IMR-90 (cell line): ENCODE measurements around the gene LRRC4C. TPM values are rescaled to one million over a fixed set of nuclear protein-coding genes. Genes with fewer than 3 reads are reported as not detected.

Experiments
- ATAC-seq: fragments of 200-7000 bp; cut with Tn5 transposase; 2 replicates; pipeline ENCODE4 v1.9.1; 2020; ENCODE audit warnings: low read depth, mild to moderate bottlenecking, moderate library complexity
- BruUV-seq: library from RNA; stranded (reverse); fragments of 400-500 nt; replicated peaks from 2 replicates; lab custom pipeline; 2021; lab: Mats Ljungman, UMichigan
- CTCF ChIA-PET: fragments of 300-600 bp; formaldehyde crosslinking; extraction: SDS; loops from one replicate; lab custom pipeline; 2021; ENCODE audit warnings: antibody characterized with exemption; lab: Yijun Ruan, JAX
- POLR2A ChIA-PET: fragments of 300-600 bp; sonication (Branson Sonifier 250); formaldehyde crosslinking; loops from one replicate; lab custom pipeline; 2022; ENCODE audit warnings: antibody characterized with exemption; ENCODE audit not compliant: unreplicated experiment; lab: Charles Lee
- DNase-seq: peaks from one replicate; pipeline ENCODE4 v3.0.0; 2013
- H2AFZ ChIP-seq: replicated peaks from 2 replicates; pipeline ENCODE3; 2013; ENCODE audit warnings: low read length, mild to moderate bottlenecking; ENCODE audit not compliant: poor library complexity
- H2AK5ac ChIP-seq: 2 replicates; pipeline ENCODE4 v1.6.1; 2013; ENCODE audit warnings: low read depth, low read length, inconsistent platforms
- H2AK9ac ChIP-seq: replicated peaks from 2 replicates; pipeline ENCODE3; 2013; ENCODE audit warnings: mild to moderate bottlenecking, low read depth, low read length, moderate library complexity; ENCODE audit not compliant: poor library complexity
- H2BK120ac ChIP-seq: 2 replicates; pipeline ENCODE4 v1.6.1; 2013; ENCODE audit warnings: low read depth, low read length, inconsistent platforms
- H2BK15ac ChIP-seq: 3 replicates; pipeline ENCODE4 v1.6.1; 2013; ENCODE audit warnings: low read depth, low read length, inconsistent platforms
- H2BK20ac ChIP-seq: 2 replicates; pipeline ENCODE4 v1.6.1; 2013; ENCODE audit warnings: low read depth, mild to moderate bottlenecking, inconsistent platforms, low read length, moderate library complexity
- H2BK5ac ChIP-seq: 2 replicates; pipeline ENCODE4 v1.6.1; 2013; ENCODE audit warnings: mild to moderate bottlenecking, low read depth, low read length, inconsistent platforms; ENCODE audit not compliant: poor library complexity, severe bottlenecking
- H3K14ac ChIP-seq: replicated peaks from 2 replicates; pipeline ENCODE4 v1.6.1; 2013; ENCODE audit warnings: low read depth, low read length, inconsistent platforms
- H3K18ac ChIP-seq: 2 replicates; pipeline ENCODE4 v1.6.1; 2013; ENCODE audit warnings: low read depth, low read length, control low read depth
- H3K23ac ChIP-seq: 2 replicates; pipeline ENCODE4 v1.6.1; 2013; ENCODE audit warnings: low read depth, low read length, inconsistent platforms
- H3K27ac ChIP-seq: 2 replicates; pipeline ENCODE4 v1.5.1; 2013; ENCODE audit warnings: mild to moderate bottlenecking, control low read depth, low read length; ENCODE audit not compliant: insufficient read depth
- H3K27me3 ChIP-seq: 2 replicates; pipeline ENCODE4 v1.6.1; 2013; ENCODE audit warnings: low read length; ENCODE audit not compliant: control insufficient read depth, insufficient read depth
- H3K36me3 ChIP-seq: 2 replicates; pipeline ENCODE4 v1.6.1; 2013; ENCODE audit warnings: low read length, mixed read lengths; ENCODE audit not compliant: control insufficient read depth, insufficient read depth
- H3K4ac ChIP-seq: 2 replicates; pipeline ENCODE4 v1.6.1; 2013; ENCODE audit warnings: low read depth, low read length, inconsistent platforms
- H3K4me1 ChIP-seq: 2 replicates; pipeline ENCODE4 v1.6.1; 2013; ENCODE audit warnings: low read length, mixed read lengths; ENCODE audit not compliant: control insufficient read depth, insufficient read depth
- H3K4me2 ChIP-seq: 2 replicates; pipeline ENCODE4 v1.6.1; 2013; ENCODE audit warnings: low read depth, mild to moderate bottlenecking, control low read depth, low read length, moderate library complexity
- H3K4me3 ChIP-seq: 2 replicates; pipeline ENCODE4 v1.5.1; 2013; ENCODE audit warnings: low read depth, mild to moderate bottlenecking, control low read depth, low read length, moderate library complexity; ENCODE audit not compliant: insufficient read depth
- H3K56ac ChIP-seq: 2 replicates; pipeline ENCODE4 v1.6.1; 2013; ENCODE audit warnings: low read length, inconsistent platforms; ENCODE audit not compliant: insufficient read depth; ENCODE audit errors: extremely low read depth
- H3K79me1 ChIP-seq, 2 experiments: 2 replicates each; pipeline ENCODE4 v1.6.1; 2013; ENCODE audit warnings: low read length in 2 of 2, inconsistent platforms in 1 of 2, low read depth in 1 of 2
- H3K9ac ChIP-seq: 2 replicates; pipeline ENCODE4 v1.6.1; 2013; ENCODE audit warnings: low read depth, low read length, control low read depth
- H3K9me1 ChIP-seq: 2 replicates; pipeline ENCODE4 v1.6.1; 2013; ENCODE audit warnings: low read length, inconsistent platforms; ENCODE audit not compliant: insufficient read depth
- H3K9me3 ChIP-seq: 2 replicates; pipeline ENCODE4 v1.6.1; 2013; ENCODE audit warnings: low read length; ENCODE audit not compliant: control insufficient read depth, insufficient read depth
- H4K20me1 ChIP-seq: 2 replicates; pipeline ENCODE4 v1.6.1; 2013; ENCODE audit warnings: low read length, inconsistent platforms; ENCODE audit not compliant: insufficient read depth
- H4K5ac ChIP-seq: 2 replicates; pipeline ENCODE4 v1.6.1; 2013; ENCODE audit warnings: mild to moderate bottlenecking, low read depth, low read length, control low read depth
- H4K8ac ChIP-seq, 2 experiments: 2 replicates each; pipeline ENCODE4 v1.6.1; 2013; ENCODE audit warnings: low read depth in 2 of 2, low read length in 2 of 2, control low read depth in 1 of 2, inconsistent platforms in 1 of 2
- H4K91ac ChIP-seq: 2 replicates; pipeline ENCODE4 v1.6.1; 2013; ENCODE audit warnings: low read depth, low read length, inconsistent platforms; ENCODE audit not compliant: insufficient read depth
- BHLHE40 ChIP-seq: fragments of 150-350 bp; IDR thresholded peaks from 2 replicates; pipeline ENCODE4 v1.6.1; 2016; ENCODE audit warnings: mild to moderate bottlenecking, low read depth, low read length
- CHD1 ChIP-seq: IDR thresholded peaks from 2 replicates; pipeline ENCODE4 v1.6.1; 2012; ENCODE audit warnings: low read depth, low read length, improper control_type of control experiment
- MAZ ChIP-seq: IDR thresholded peaks from 2 replicates; pipeline ENCODE4 v1.6.1; 2012; ENCODE audit warnings: low read depth, mild to moderate bottlenecking, low read length, improper control_type of control experiment, moderate library complexity, borderline replicate concordance
- RCOR1 ChIP-seq: IDR thresholded peaks from 2 replicates; pipeline ENCODE4 v1.6.1; 2012; ENCODE audit warnings: mild to moderate bottlenecking, low read length, improper control_type of control experiment; ENCODE audit not compliant: insufficient replicate concordance
- RFX5 ChIP-seq: IDR thresholded peaks from 2 replicates; pipeline ENCODE4 v1.8.0; 2012; ENCODE audit warnings: low read depth, mild to moderate bottlenecking, low read length, moderate library complexity
- SMC3 ChIP-seq: fragments of 150-350 bp; IDR thresholded peaks from 2 replicates; pipeline ENCODE4 v1.6.1; 2016; ENCODE audit warnings: low read depth, mild to moderate bottlenecking, antibody characterized with exemption, low read length, moderate library complexity
- WGBS, 2 experiments: methylation state at CpG; one replicate each; pipeline versions ENCODE4 v1.1.5 to v1.1.7; 2013; ENCODE audit warnings: missing lambda C conversion rate in 2 of 2; ENCODE audit not compliant: insufficient read length in 1 of 2; ENCODE audit errors: extremely low coverage in 2 of 2; 5-methylcytosine and 5-hydroxymethylcytosine counted together
- dilution Hi-C: fragments of 300-500 bp; cut with HindIII; formaldehyde crosslinking; loops from one replicate; pipeline ENCODE4 v1.14.3; 2018; ENCODE audit warnings: low sequenced_read_pairs; ENCODE audit not compliant: unreplicated experiment
- in situ Hi-C: fragments of 300-500 bp; cut with MboI; formaldehyde crosslinking; loops from 3 replicates; pipeline ENCODE4 v1.14.3; 2019; ENCODE audit warnings: low sequenced_read_pairs, inconsistent platforms, mixed read lengths
- intact Hi-C: fragments of 100-400 bp; cut with micrococcal nuclease; formaldehyde crosslinking; loops from 2 replicates; pipeline ENCODE4 v1.10.0; 2022
- polyA plus RNA-seq, 3 experiments: library from polyadenylated mRNA; depleted of rRNA; stranded (reverse); fragments of >200 nt; gene quantifications; 2 replicates each; pipeline ENCODE4 v1.2.3, GENCODE V29; 2012; ENCODE audit warnings: low replicate concordance in 1 of 3
- total RNA-seq: library from RNA; depleted of rRNA; stranded (reverse); fragments of >200 nt; gene quantifications from 2 replicates; pipeline ENCODE4 v1.2.3, GENCODE V29; 2012
- TF ChIP-seq, protein P1 (sequence below): conservative IDR thresholded peaks from 2 replicates; pipeline ENCODE4 v1.5.1; 2012; ENCODE audit warnings: mild to moderate bottlenecking, low read depth, low read length, improper control_type of control experiment

LRRC4C gene
- total and polyA plus RNA-seq, 2 of the 4 experiments (the other 2 are of a cell fraction) = under 0.01 to 0.03 TPM

DNA sequence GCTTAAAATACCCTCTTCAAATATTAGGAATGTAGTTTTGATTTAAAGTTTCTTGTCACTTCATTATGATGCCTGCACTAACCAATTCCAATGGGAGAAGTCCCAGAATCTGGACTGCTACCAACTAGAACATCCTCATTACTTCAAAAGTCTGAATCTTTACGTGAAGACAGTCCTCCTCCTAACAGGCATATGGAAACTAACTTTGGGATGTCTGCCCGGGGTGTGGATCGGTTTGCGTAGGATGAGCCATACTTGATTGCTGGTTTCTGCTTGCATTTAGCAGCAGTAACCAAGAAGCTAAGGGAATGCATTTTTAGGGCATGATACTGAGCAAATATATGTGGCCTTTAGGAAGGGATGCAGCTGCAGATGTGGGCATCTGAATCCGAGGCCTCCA lies 177.1 kb downstream of the LRRC4C start:
- no peak for TF ChIP-seq BHLHE40
- TF ChIP-seq, protein P1, sequence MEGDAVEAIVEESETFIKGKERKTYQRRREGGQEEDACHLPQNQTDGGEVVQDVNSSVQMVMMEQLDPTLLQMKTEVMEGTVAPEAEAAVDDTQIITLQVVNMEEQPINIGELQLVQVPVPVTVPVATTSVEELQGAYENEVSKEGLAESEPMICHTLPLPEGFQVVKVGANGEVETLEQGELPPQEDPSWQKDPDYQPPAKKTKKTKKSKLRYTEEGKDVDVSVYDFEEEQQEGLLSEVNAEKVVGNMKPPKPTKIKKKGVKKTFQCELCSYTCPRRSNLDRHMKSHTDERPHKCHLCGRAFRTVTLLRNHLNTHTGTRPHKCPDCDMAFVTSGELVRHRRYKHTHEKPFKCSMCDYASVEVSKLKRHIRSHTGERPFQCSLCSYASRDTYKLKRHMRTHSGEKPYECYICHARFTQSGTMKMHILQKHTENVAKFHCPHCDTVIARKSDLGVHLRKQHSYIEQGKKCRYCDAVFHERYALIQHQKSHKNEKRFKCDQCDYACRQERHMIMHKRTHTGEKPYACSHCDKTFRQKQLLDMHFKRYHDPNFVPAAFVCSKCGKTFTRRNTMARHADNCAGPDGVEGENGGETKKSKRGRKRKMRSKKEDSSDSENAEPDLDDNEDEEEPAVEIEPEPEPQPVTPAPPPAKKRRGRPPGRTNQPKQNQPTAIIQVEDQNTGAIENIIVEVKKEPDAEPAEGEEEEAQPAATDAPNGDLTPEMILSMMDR = no peak
- TF ChIP-seq MAZ = no peak
- TF ChIP-seq RCOR1 = no peak
- no peak for TF ChIP-seq RFX5
- TF ChIP-seq CHD1 = no peak
- TF ChIP-seq SMC3 = no peak
- DNase-seq (no peak), ATAC-seq (no peak)
- Histone ChIP-seq H3K4me1 (no peaks in the 10 kb centered on the region), H3K56ac (no peak overlapping the region), H3K4ac (no peak overlapping the region), H3K4me2 (no peak overlapping the region), H4K8ac (no peak overlapping the region), H2BK120ac (no peak overlapping the region), H2BK15ac (no peak overlapping the region), H2AK5ac (no peak overlapping the region), H3K18ac (no peak overlapping the region), H3K14ac (no peak overlapping the region), H3K23ac (no peak overlapping the region), H2AK9ac (no peak overlapping the region), H4K5ac (no peak overlapping the region), H3K27ac (no peak overlapping the region), H3K79me1 (no peaks in the 10 kb centered on the region), H3K9me1 (no peaks in the 10 kb centered on the region), H3K4me3 (no peak overlapping the region), H3K9me3 (peaks cover 3% of the 10 kb centered on the region), H4K91ac (no peak overlapping the region), H3K9ac (no peak overlapping the region), H2BK20ac (no peak overlapping the region), H3K36me3 (no peaks in the 10 kb centered on the region), H3K27me3 (no peaks in the 10 kb centered on the region), H2AFZ (no peak overlapping the region), H4K20me1 (no peaks in the 10 kb centered on the region), H2BK5ac (no peak overlapping the region)
- intact Hi-C loops = no loop called here
- CTCF ChIA-PET = no interaction called here
- in situ Hi-C loops = no loop called here
- dilution Hi-C loops = no loop called here
- no TSS peak for BruUV-seq
- no CpG with 5 or more reads among the region's 5 CpGs for WGBS, 2 experiments
- POLR2A ChIA-PET = no interaction called here
